Smooth muscle cell (in vitro differentiated cells): Measurements from ENCODE around the gene KCNG3. TPM values are rescaled to one million over a fixed set of nuclear protein-coding genes. Genes with fewer than 3 reads are reported as not detected.

Experiments
- DNase-seq: peaks from one replicate; lab custom pipeline; 2025; ENCODE audit not compliant: unreplicated experiment; lab: John Stamatoyannopoulos, UW
- H2AFZ ChIP-seq: fragments of 200-600 bp; sonication (generic); 2 replicates; pipeline ENCODE4 v1.6.0; 2016; ENCODE audit warnings: antibody characterized with exemption, low read depth, mild to moderate bottlenecking
- H3F3A ChIP-seq: fragments of 200-600 bp; sonication (generic); 2 replicates; pipeline ENCODE4 v1.6.0; 2017; ENCODE audit warnings: antibody characterized with exemption, low read depth
- H3K27ac ChIP-seq: fragments of 200-600 bp; sonication (generic); 2 replicates; pipeline ENCODE4 v1.5.1; 2016; ENCODE audit warnings: low read depth, mild to moderate bottlenecking
- H3K27me3 ChIP-seq: fragments of 200-600 bp; sonication (generic); 2 replicates; pipeline ENCODE4 v1.6.1; 2016; ENCODE audit warnings: low read depth, mild to moderate bottlenecking
- H3K36me3 ChIP-seq: fragments of 200-600 bp; sonication (generic); 2 replicates; pipeline ENCODE4 v1.5.1; 2016; ENCODE audit warnings: low read depth
- H3K4me1 ChIP-seq: fragments of 200-600 bp; sonication (generic); 2 replicates; pipeline ENCODE4 v1.5.1; 2016; ENCODE audit warnings: low read depth
- H3K4me2 ChIP-seq: fragments of 200-600 bp; sonication (generic); 2 replicates; pipeline ENCODE4 v1.6.0; 2016; ENCODE audit warnings: mild to moderate bottlenecking
- H3K4me3 ChIP-seq: fragments of 200-600 bp; sonication (generic); 2 replicates; pipeline ENCODE4 v1.5.1; 2016; ENCODE audit warnings: mild to moderate bottlenecking
- H3K79me2 ChIP-seq: fragments of 200-600 bp; sonication (generic); 2 replicates; pipeline ENCODE4 v1.6.0; 2016; ENCODE audit warnings: low read depth, mild to moderate bottlenecking
- H3K9ac ChIP-seq: fragments of 200-600 bp; sonication (generic); 2 replicates; pipeline ENCODE4 v1.6.0; 2016; ENCODE audit warnings: low read depth
- H3K9me3 ChIP-seq: fragments of 200-600 bp; sonication (generic); replicated peaks from 2 replicates; pipeline ENCODE4 v1.5.1; 2016; ENCODE audit warnings: low read depth
- H4K20me1 ChIP-seq: fragments of 200-600 bp; sonication (generic); 2 replicates; pipeline ENCODE4 v1.6.0; 2016; ENCODE audit warnings: low read depth
- WGBS: methylation state at CpG from one replicate; pipeline ENCODE4 v1.1.7; 2016; ENCODE audit warnings: low lambda C conversion rate; 5-methylcytosine and 5-hydroxymethylcytosine counted together
- polyA plus RNA-seq: library from polyadenylated mRNA; unstranded; fragments of >200 nt; fragmentation: Nextera tagmentation; extraction: Ambion mirVana; gene quantifications from 2 replicates; pipeline ENCODE4 v1.2.1, GENCODE V29; 2016
- total RNA-seq: library from RNA; depleted of rRNA; stranded (reverse); fragments of >200 nt; gene quantifications from 2 replicates; pipeline ENCODE4 v1.2.3, GENCODE V29; 2014
- TF ChIP-seq, protein P1 (sequence below): fragments of 200-600 bp; sonication (generic); IDR thresholded peaks from 2 replicates; pipeline ENCODE4 v1.5.1; 2017; ENCODE audit warnings: borderline replicate concordance, mild to moderate bottlenecking, antibody characterized with exemption; ENCODE audit not compliant: insufficient read depth, poor library complexity, severe bottlenecking

KCNG3 gene
- total and polyA plus RNA-seq, 2 experiments from 2014 or later, result not detected

DNA sequence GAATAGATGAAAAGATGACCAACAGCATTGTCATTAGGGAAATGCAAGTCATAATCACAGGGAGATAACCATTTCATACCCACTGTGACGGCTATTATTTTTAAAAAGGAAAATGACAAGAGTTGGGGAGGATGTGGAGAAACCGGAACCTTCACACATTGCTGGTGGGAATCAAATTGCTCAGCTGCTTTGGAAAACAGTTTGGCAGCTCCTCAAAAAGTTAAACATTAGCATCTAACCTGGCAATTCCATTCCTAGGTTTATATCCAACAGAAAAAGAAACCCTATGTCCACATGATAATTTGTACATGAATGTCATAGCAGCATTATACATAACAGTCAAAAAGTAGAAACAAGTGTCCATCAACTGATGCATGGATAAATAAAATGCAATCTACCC, 58.2 kb downstream of the KCNG3 start:
- Histone ChIP-seq H3K4me2 (no peak overlapping the region), H3K9ac (no peak overlapping the region), H3K36me3 (no peaks in the 10 kb centered on the region), H3K4me1 (no peaks in the 10 kb centered on the region), H3K27ac (no peak overlapping the region), H4K20me1 (no peaks in the 10 kb centered on the region), H3F3A (no peaks in the 10 kb centered on the region), H3K79me2 (no peaks in the 10 kb centered on the region), H3K4me3 (no peak overlapping the region), H3K27me3 (peaks cover 8% of the 10 kb centered on the region), H2AFZ (no peak overlapping the region), H3K9me3 (no peaks in the 10 kb centered on the region)
- TF ChIP-seq, protein P1, sequence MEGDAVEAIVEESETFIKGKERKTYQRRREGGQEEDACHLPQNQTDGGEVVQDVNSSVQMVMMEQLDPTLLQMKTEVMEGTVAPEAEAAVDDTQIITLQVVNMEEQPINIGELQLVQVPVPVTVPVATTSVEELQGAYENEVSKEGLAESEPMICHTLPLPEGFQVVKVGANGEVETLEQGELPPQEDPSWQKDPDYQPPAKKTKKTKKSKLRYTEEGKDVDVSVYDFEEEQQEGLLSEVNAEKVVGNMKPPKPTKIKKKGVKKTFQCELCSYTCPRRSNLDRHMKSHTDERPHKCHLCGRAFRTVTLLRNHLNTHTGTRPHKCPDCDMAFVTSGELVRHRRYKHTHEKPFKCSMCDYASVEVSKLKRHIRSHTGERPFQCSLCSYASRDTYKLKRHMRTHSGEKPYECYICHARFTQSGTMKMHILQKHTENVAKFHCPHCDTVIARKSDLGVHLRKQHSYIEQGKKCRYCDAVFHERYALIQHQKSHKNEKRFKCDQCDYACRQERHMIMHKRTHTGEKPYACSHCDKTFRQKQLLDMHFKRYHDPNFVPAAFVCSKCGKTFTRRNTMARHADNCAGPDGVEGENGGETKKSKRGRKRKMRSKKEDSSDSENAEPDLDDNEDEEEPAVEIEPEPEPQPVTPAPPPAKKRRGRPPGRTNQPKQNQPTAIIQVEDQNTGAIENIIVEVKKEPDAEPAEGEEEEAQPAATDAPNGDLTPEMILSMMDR, result no peak
- 74% methylated on average over 2 of the region's 2 CpGs for WGBS
- no peak for DNase-seq

DNA sequence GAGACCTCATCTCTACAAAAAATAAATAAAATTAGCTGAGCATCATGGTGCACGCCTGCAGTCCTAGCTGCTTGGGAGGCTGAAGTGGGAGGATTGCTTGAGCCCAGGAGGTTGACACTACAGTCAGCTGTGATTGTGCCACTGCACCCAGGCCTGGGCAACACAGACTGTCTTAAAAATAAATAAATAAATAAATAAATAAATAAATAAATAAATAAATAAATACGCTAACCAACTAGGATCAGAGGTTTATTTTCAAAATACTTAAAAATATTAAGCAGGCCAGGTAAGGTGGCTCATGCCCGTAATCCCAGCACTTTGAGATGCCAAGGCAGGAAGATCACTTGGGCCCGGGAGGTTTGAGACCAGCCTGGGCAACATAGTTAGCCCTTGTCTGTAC, 63.6 kb downstream of the KCNG3 start:
- H3K9me3 ChIP-seq, result no peaks in the 10 kb centered on the region
- no peak overlapping the region for H3K27ac ChIP-seq
- H3K4me2 ChIP-seq, result no peak overlapping the region
- H3K27me3 ChIP-seq, result peaks cover 4% of the 10 kb centered on the region
- no peaks in the 10 kb centered on the region for H4K20me1 ChIP-seq
- no peak overlapping the region for H3K9ac ChIP-seq
- H3K79me2 ChIP-seq, result no peaks in the 10 kb centered on the region
- H2AFZ ChIP-seq, result no peak overlapping the region
- H3K4me1 ChIP-seq, result no peaks in the 10 kb centered on the region
- WGBS, result 96% methylated on average over 4 of the region's 4 CpGs
- no peak overlapping the region for H3K4me3 ChIP-seq
- no peaks in the 10 kb centered on the region for H3K36me3 ChIP-seq
- H3F3A ChIP-seq, result no peaks in the 10 kb centered on the region
- TF ChIP-seq, protein P1, result no peak
- DNase-seq, result no peak

DNA sequence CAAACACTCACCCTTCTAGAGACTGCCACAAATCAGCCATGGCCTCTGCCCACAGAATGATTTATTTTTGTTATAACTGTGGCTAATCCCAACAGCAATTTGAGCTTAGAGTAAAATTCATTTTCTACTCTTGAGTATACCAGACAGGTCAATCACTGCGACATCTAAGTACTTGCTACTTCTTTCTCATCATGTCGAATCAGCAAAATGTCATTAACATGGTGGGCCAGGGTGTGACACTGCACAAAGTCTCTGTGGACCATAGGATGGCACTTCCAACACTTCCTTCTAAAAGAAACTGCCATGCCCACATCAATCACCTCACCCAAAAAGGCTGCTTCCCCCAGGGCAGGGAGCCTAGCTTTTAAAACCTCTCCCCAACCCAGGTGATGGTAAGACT, 64.4 kb downstream of the KCNG3 start:
- no peak for DNase-seq
- Histone ChIP-seq H3K79me2 (no peaks in the 10 kb centered on the region), H3F3A (no peaks in the 10 kb centered on the region), H4K20me1 (no peaks in the 10 kb centered on the region), H3K4me2 (no peak overlapping the region), H3K9me3 (no peaks in the 10 kb centered on the region), H3K36me3 (no peaks in the 10 kb centered on the region), H3K4me1 (no peaks in the 10 kb centered on the region), H3K27me3 (peaks cover 4% of the 10 kb centered on the region), H3K4me3 (no peak overlapping the region), H3K27ac (no peak overlapping the region), H2AFZ (no peak overlapping the region), H3K9ac (no peak overlapping the region)
- WGBS, result 92% methylated on average over 2 of the region's 2 CpGs
- TF ChIP-seq, protein P1, result no peak

GRCh38 chr2:42425697-42426096, 68.1 kb downstream of the KCNG3 start:
- Histone ChIP-seq H3K9me3 (no peaks in the 10 kb centered on the region), H3K4me1 (peaks cover 4% of the 10 kb centered on the region), H3K27ac (no peak overlapping the region), H3F3A (no peaks in the 10 kb centered on the region), H3K27me3 (no peaks in the 10 kb centered on the region), H3K79me2 (no peaks in the 10 kb centered on the region), H4K20me1 (no peaks in the 10 kb centered on the region), H3K4me3 (no peak overlapping the region), H3K9ac (no peak overlapping the region), H2AFZ (no peak overlapping the region), H3K36me3 (no peaks in the 10 kb centered on the region), H3K4me2 (no peak overlapping the region)
- DNase-seq, result no peak
- WGBS, result 86% methylated on average over 3 of the region's 3 CpGs
- TF ChIP-seq, protein P1, result no peak
